Measurements from ENCODE around the gene STAT4. TPM values are rescaled to one million over a fixed set of nuclear protein-coding genes. Genes with fewer than 3 reads are reported as not detected.

STAT4 gene, protein sequence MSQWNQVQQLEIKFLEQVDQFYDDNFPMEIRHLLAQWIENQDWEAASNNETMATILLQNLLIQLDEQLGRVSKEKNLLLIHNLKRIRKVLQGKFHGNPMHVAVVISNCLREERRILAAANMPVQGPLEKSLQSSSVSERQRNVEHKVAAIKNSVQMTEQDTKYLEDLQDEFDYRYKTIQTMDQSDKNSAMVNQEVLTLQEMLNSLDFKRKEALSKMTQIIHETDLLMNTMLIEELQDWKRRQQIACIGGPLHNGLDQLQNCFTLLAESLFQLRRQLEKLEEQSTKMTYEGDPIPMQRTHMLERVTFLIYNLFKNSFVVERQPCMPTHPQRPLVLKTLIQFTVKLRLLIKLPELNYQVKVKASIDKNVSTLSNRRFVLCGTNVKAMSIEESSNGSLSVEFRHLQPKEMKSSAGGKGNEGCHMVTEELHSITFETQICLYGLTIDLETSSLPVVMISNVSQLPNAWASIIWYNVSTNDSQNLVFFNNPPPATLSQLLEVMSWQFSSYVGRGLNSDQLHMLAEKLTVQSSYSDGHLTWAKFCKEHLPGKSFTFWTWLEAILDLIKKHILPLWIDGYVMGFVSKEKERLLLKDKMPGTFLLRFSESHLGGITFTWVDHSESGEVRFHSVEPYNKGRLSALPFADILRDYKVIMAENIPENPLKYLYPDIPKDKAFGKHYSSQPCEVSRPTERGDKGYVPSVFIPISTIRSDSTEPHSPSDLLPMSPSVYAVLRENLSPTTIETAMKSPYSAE
- total RNA-seq = 0.13 and 0.56 TPM in 2 replicates

GRCh38 chr2:191150600-191151330, at the start of gene STAT4:
STAT4 (minus strand) TSS chr2:191150994; CDS start chr2:191148203, 2,791 bp downstream.
- DNase-seq (ENCODE audit: low read depth, low spot score) = no peak

GRCh38 chr2:191199929-191200512, 49.2 kb upstream of the STAT4 start:
- DNase-seq (ENCODE audit: low read depth, low spot score) = no peak

DNA sequence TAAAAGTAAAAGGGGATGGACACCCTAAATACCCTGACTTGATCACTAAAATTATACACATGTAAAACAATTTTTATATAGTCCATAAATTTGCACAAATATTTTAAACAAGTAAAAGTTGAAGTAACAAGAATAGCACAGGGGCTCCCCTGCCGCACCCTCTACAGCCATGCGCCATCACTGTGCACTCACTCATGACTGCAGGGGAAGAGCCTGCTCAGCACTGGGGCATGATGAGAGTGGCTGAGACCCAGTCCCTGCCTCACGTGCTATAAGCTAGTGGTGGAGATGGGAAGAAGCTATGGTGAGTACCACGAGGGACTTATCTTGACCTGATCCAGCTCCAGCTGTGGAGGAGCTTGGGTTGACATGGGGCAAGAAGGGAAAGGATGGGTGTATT, 47.5 kb upstream of the STAT4 start:
- DNase-seq (ENCODE audit: low read depth, low spot score) = no peak

GRCh38 chr2:191197096-191197495, 46.3 kb upstream of the STAT4 start:
- no peak for DNase-seq (ENCODE audit: low read depth, low spot score)

DNA sequence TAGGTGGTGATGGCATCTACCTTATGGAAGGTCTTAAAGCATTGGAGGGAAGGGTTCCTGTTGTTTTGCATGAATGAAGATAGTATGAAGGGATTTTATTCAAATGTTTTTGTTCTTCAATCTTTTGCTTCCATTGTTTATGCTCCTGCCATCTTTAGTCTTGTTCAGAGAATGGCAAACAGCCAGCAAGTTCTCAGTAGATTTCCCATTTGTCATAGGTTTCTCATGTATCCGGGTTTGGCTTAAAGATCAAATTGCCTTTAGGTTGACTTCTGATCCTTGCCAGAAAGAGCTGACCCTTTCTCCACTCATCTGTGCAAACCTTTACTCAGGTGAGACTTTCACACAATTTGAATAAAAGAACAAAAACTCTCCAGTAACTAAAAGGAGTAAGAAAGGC, 44.2 kb upstream of the STAT4 start:
- no peak for DNase-seq (ENCODE audit: low read depth, low spot score)

DNA sequence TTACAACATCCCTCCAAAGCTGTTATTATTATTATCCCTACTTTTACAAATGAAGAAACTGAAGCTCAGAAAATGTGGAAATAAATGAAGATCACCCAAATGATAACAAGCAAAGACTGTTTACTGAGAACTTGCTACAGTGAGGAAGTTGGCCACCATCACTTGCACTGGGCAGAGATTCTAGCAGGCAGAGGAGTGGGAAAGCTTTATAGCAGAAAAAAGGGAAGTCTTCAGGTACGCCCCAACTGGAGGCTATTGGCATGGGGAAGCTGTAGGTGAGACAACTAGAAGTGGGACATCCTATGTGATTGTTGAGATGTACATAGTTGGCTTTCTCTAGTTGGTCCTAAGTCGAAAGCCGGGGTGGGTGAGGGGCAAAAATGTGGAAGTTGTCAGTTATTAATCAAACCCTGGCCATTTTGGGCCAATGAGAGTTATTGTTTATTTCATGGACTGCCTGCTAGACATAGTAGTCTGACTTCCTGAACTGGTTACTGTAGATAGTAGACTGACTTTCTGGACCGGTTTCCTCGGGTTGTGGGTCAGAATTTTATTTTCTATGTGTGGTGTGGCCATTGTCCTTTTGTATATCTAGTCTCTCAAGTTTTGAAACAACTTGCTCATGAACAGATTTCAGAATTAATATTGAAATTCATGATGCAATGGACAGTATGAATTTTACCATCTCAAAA, 40.2 kb upstream of the STAT4 start:
- DNase-seq (ENCODE audit: low read depth, low spot score) = no peak

GRCh38 chr2:191190435-191190834, 39.6 kb upstream of the STAT4 start:
- DNase-seq (ENCODE audit: low read depth, low spot score) = no peak

DNA sequence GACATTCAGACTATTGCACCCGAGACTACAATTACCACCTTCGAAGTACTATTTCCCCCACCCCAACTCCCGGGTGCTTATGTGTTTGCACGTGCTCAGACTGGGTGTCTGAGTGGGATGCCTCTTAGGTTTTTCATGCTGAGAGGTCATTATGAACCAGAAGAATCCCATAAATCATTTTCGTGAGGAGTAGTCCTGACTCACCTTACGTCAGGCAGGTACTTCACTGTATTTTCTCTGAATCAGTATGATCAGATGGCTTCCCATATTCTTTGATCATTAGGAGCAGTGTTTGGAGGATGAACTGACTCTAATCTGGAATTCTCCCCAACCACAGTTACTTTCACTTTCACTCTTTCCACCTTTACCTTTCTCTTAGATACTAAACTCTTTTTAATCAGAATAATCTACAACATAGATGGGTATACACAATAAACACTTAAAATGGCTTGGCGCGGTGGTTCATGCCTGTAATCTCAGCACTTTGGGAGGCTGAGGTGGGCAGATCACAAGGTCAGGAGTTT, 38.4 kb upstream of the STAT4 start:
- DNase-seq (ENCODE audit: low read depth, low spot score) = no peak

GRCh38 chr2:191188550-191189093, 37.8 kb upstream of the STAT4 start:
- DNase-seq (ENCODE audit: low read depth, low spot score) = no peak

DNA sequence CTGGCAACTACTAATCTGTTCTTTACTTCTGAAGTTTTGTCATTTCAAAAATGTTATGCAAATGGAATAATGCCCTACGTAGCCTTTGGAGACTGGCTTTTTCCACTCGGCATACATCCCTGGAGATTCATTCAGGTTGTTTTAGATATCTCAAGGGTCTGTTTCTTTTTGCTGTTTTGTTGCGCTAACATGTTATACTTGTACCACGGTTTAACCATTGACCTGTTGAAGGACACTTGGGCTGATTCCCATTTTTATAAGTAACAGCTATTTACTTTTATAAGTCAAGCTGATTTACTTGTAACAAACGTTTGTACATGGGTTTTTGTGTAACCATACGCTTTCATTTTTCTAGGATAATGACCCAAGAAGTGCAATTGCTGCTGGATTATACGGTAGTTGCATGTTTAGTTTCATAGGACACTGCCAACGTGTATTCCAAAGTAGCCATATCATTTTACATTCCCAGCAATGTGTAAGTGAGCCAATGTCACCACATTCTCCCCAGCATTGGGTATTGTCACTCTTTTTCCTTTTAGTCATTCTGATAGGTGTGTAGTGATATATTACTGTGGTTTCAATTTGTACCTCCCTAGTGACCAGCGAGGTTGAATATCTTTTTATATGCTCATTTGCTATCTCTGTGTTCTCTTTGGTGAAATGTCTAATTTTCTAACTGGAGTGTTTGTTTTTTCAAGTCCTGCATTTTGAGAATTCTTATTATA, 36.5 kb upstream of the STAT4 start:
- no peak for DNase-seq (ENCODE audit: low read depth, low spot score)

GRCh38 chr2:191184457-191184856, 33.7 kb upstream of the STAT4 start:
- no peak for DNase-seq (ENCODE audit: low read depth, low spot score)

GRCh38 chr2:191183516-191183915, 32.7 kb upstream of the STAT4 start:
- no peak for DNase-seq (ENCODE audit: low read depth, low spot score)

- no peak for DNase-seq (ENCODE audit: low read depth, low spot score)
These were observed 32.3 kb upstream of the STAT4 start for GRCh38 chr2:191183081-191183480.

- no peak for DNase-seq (ENCODE audit: low read depth, low spot score)
These were observed 29.9 kb upstream of the STAT4 start for GRCh38 chr2:191180713-191181112.

GRCh38 chr2:191180276-191180675, 29.5 kb upstream of the STAT4 start:
- DNase-seq (ENCODE audit: low read depth, low spot score) = no peak

DNA sequence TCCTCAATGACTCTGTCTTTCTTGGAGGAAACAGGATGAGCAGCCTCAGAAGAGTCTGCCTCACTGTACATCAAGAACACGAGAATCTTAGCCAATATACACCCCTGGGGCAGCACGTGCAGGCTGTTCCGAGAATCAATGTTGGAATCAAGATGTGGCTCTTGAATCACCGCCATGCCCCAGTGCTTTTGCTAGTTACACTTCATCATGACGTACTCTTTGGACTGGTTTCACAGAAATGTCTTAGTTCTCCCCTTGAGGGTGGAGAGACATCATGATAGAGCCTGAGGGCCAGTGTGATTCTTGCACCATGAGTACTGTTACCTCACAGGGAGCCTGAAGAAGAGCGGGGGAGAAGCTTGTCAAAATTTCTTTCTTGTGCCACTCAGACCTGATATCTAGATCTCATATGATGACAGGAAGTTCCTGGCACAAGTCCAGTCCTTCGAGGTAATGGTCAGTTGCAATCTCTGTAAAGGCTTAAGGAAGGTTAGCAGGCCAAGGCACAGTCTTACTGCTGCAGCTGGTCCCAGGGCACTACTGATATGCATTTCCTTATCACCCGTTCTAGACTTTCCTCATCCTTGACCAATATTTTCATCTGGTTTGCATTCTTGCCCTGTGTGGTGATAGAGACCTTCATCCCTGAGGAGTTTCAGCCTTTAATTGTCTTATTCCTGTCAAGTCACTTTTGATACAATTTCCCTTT, 28.2 kb upstream of the STAT4 start:
- DNase-seq (ENCODE audit: low read depth, low spot score) = no peak

DNA sequence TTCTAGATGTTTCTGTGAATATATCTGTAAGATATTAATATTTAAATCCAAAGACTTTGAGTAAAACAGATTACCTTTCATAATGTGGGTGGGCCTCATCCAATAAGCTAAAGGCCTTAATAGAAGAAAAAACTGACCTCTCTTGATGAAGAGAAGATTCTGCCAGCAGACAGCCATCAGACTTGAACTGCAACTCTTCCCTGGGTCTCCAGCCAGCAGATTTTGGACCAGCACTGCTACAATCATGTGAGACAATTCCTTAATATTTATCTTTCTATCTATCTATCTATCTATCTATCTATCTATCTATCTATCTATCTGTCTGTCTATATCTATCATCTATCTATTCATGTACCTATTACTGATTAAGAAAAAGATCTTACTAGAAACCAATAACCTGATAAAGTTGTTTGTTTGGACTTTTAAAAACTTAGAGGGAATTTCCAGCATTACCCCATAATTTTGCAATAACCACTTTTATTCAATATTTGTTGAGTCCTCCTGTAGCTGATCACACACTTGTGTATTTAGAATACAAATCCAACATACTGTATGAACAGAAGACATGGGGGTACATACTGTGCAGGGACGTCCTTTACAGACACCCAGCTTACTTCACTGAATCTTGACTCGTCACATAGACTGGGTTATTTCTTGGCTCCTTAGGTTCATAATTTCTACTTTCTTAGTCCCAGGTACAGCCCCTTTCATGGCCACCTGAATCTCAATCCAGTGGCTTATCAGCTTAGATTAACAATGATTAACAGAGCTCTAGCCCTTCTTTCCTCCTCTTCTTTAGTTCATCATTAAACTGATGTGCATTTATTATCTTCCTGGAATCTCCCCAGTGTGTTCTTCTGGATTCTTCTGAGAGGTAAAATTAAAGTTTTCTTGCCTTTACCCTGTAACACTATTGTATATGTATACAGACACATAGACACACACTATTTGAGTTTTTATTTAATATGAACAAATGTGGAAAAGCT, 27.2 kb upstream of the STAT4 start:
- DNase-seq (ENCODE audit: low read depth, low spot score) = no peak

Measured in pulmonary artery endothelial cell (primary cell).